HUES64 (cell line): ENCODE data around the gene TMC8.
"Not testable (repeated sequence)": the region's sequence is repeated elsewhere in the genome, so short reads cannot be mapped to it uniquely, and the experiment has no call there.

Experiments used
- H3K27ac ChIP-seq: 2 replicates; pipeline ENCODE4 v1.7.0; 2013; ENCODE audit warnings: low read depth, low read length, inconsistent platforms
- H3K27me3 ChIP-seq: 2 replicates; pipeline ENCODE4 v1.6.1; 2013; ENCODE audit warnings: mild to moderate bottlenecking, low read length; ENCODE audit not compliant: insufficient read depth
- H3K36me3 ChIP-seq: 2 replicates; pipeline ENCODE4 v1.6.1; 2013; ENCODE audit warnings: mild to moderate bottlenecking, low read length; ENCODE audit not compliant: insufficient read depth
- H3K4me1 ChIP-seq: 2 replicates; pipeline ENCODE4 v1.6.1; 2013; ENCODE audit warnings: mild to moderate bottlenecking, low read length, moderate library complexity; ENCODE audit not compliant: insufficient read depth
- H3K4me3 ChIP-seq: 2 replicates; pipeline ENCODE4 v1.5.1; 2013; ENCODE audit warnings: mild to moderate bottlenecking, low read length, moderate library complexity
- H3K9ac ChIP-seq: 2 replicates; pipeline ENCODE4 v1.6.1; 2013; ENCODE audit warnings: mild to moderate bottlenecking, low read depth, low read length
- H3K9me3 ChIP-seq: 2 replicates; pipeline ENCODE4 v1.6.1; 2013; ENCODE audit warnings: low read depth, low read length; ENCODE audit not compliant: insufficient read depth
- WGBS: fragments of 150-250, 120-280 bp; methylation state at CpG from one replicate; pipeline ENCODE4 v1.1.7; 2013; ENCODE audit warnings: missing lambda C conversion rate; 5-methylcytosine and 5-hydroxymethylcytosine counted together

Gene TMC8

GRCh38 chr17:78133179-78133951, 2.8 kb downstream of the TMC8 start:
- Histone ChIP-seq H3K4me1 (peaks cover 4% of the 10 kb centered on the region; the same call in 1 of the 2 replicates), H3K27ac (no peak overlapping the region), H3K36me3 (no peaks in the 10 kb centered on the region), H3K9me3 (no peaks in the 10 kb centered on the region), H3K9ac (no peak overlapping the region), H3K4me3 (no peak overlapping the region), H3K27me3 (peaks cover 38% of the 10 kb centered on the region)
- WGBS, result 92% methylated on average over 30 of the region's 30 CpGs

GRCh38 chr17:78133971-78134898, 3.7 kb downstream of the TMC8 start:
- WGBS, result 56% methylated on average over 38 of the region's 39 CpGs
- Histone ChIP-seq H3K36me3 (no peaks in the 10 kb centered on the region), H3K27me3 (peaks cover 38% of the 10 kb centered on the region), H3K9ac (no peak overlapping the region), H3K9me3 (no peaks in the 10 kb centered on the region), H3K4me1 (no peaks in the 10 kb centered on the region; the same call in 1 of the 2 replicates), H3K27ac (no peak overlapping the region), H3K4me3 (no peak overlapping the region)

GRCh38 chr17:78134899-78135385, 4.4 kb downstream of the TMC8 start:
- 81% methylated on average over 9 of the region's 9 CpGs for WGBS
- no peak overlapping the region for H3K27ac ChIP-seq
- no peak overlapping the region for H3K9ac ChIP-seq
- H3K9me3 ChIP-seq, result no peaks in the 10 kb centered on the region
- H3K27me3 ChIP-seq, result peaks cover 38% of the 10 kb centered on the region
- H3K36me3 ChIP-seq, result no peaks in the 10 kb centered on the region
- H3K4me1 ChIP-seq, result no peaks in the 10 kb centered on the region; the same call in 1 of the 2 replicates
- H3K4me3 ChIP-seq, result no peak overlapping the region

DNA sequence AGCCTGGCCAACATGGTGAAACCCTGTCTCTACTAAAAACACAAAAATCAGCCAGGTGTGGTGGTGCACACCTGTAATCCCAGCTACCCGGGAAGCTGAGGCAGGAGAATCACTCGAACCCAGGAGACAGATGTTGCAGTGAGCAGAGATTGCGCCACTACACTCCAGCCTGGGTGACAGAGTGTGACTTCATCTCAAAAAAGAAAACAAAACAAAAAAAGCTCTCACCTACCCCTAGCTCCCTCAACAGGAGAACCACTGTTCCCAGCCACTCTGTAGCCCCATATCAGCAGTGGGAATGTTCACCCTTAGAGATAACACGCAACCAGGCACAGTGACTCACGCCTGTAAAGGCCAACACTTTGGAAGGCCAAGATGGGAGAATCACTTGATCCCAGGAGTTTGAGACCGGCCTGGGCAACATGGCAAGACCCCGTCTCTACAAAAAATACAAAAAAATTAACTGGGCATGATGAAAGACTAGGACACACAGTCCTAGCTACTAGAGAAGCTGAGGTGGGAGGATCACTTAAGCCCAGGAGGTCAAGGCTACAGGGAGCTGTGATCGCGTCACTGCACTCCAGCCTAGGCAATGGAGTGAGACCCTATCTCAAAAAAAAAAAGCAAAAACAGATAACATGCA, 5.4 kb downstream of the TMC8 start:
- Histone ChIP-seq H3K4me1 (no peaks in the 10 kb centered on the region; the same call in 1 of the 2 replicates), H3K36me3 (no peaks in the 10 kb centered on the region), H3K27me3 (peaks cover 31% of the 10 kb centered on the region), H3K9me3 (no peaks in the 10 kb centered on the region), H3K4me3 (no peak overlapping the region), H3K9ac (no peak overlapping the region), H3K27ac (no peak overlapping the region)
- WGBS, result 94% methylated on average over 8 of the region's 9 CpGs

- H3K4me1 ChIP-seq, result no peaks in the 10 kb centered on the region; the same call in 1 of the 2 replicates
- peaks cover 15% of the 10 kb centered on the region for H3K27me3 ChIP-seq
- 79% methylated on average over 25 of the region's 26 CpGs for WGBS
- H3K4me3 ChIP-seq, result no peak overlapping the region
- no peaks in the 10 kb centered on the region for H3K9me3 ChIP-seq
- H3K9ac ChIP-seq, result no peak overlapping the region
- H3K27ac ChIP-seq, result no peak overlapping the region
- H3K36me3 ChIP-seq, result no peaks in the 10 kb centered on the region
Measured at GRCh38 chr17:78137392-78138203, 7.0 kb downstream of the TMC8 start.

- H3K9ac ChIP-seq, result no peak overlapping the region
- WGBS, result 83% methylated on average over 16 of the region's 17 CpGs
- H3K36me3 ChIP-seq, result no peaks in the 10 kb centered on the region
- H3K9me3 ChIP-seq, result no peaks in the 10 kb centered on the region
- no peak overlapping the region for H3K27ac ChIP-seq
- H3K27me3 ChIP-seq, result peaks cover 6% of the 10 kb centered on the region
- H3K4me1 ChIP-seq, result no peaks in the 10 kb centered on the region
- H3K4me3 ChIP-seq, result no peak overlapping the region
Measured at GRCh38 chr17:78138204-78139060, 7.9 kb downstream of the TMC8 start.

DNA sequence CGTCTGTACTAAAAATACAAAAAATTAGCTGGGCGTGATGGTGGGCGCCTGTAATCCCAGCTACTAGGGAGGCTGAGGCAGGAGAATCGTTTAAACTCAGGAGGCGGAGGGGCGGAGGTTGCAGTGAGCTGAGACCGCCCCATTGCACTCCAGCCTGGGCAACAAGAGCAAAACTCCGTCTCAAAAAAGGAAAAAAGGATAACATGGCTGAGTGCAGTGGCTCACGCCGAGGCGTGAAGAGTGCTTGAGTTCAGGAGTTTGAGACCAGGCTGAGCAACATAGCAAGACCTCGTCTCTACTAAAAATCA, 9.2 kb downstream of the TMC8 start:
- 91% methylated on average over 12 of the region's 12 CpGs for WGBS
- H3K36me3 ChIP-seq, H3K27ac ChIP-seq, H3K9ac ChIP-seq, H3K27me3 ChIP-seq, H3K4me1 ChIP-seq, H3K9me3 ChIP-seq, H3K4me3 ChIP-seq: not testable (repeated sequence)

GRCh38 chr17:78140169-78141051, 9.8 kb downstream of the TMC8 start:
- peak overlapping the region; percentile 34 for H3K4me3 ChIP-seq
- no peak overlapping the region for H3K9ac ChIP-seq
- no peaks in the 10 kb centered on the region for H3K4me1 ChIP-seq
- WGBS, result 39% methylated on average over 58 of the region's 58 CpGs
- no peaks in the 10 kb centered on the region for H3K27me3 ChIP-seq
- no peaks in the 10 kb centered on the region for H3K9me3 ChIP-seq
- H3K36me3 ChIP-seq, result no peaks in the 10 kb centered on the region
- no peak overlapping the region for H3K27ac ChIP-seq

- Histone ChIP-seq H3K27me3 (no peaks in the 10 kb centered on the region), H3K9ac (no peak overlapping the region), H3K9me3 (no peaks in the 10 kb centered on the region), H3K27ac (no peak overlapping the region), H3K36me3 (no peaks in the 10 kb centered on the region), H3K4me1 (no peaks in the 10 kb centered on the region), H3K4me3 (no peak overlapping the region)
- WGBS, result 91% methylated on average over 20 of the region's 20 CpGs
Measured at GRCh38 chr17:78141437-78142118, 11.0 kb downstream of the TMC8 start.
